GM19324 (cell line): ENCODE results near the gene KNDC1.

Source experiments
- ATAC-seq: cut with Tn5 transposase; IDR thresholded peaks from one replicate; pipeline ENCODE4 v1.9.1; 2021; ENCODE audit warnings: mild to moderate bottlenecking, moderate library complexity; ENCODE audit not compliant: unreplicated experiment, low FRiP score

The KNDC1 gene

GRCh38 chr10:133203652-133204195 is 43.7 kb downstream of the KNDC1 start:
- no peak for ATAC-seq

- ATAC-seq: no peak
These were observed 44.4 kb downstream of the KNDC1 start for GRCh38 chr10:133204226-133205015.

GRCh38 chr10:133205146-133205545 is 45.1 kb downstream of the KNDC1 start:
- no peak for ATAC-seq

GRCh38 chr10:133206356-133207040 is 46.5 kb downstream of the KNDC1 start:
- no peak for ATAC-seq

GRCh38 chr10:133207041-133207600 is 47.1 kb downstream of the KNDC1 start:
- ATAC-seq: no peak

- ATAC-seq: no peak
These were observed 47.6 kb downstream of the KNDC1 start for GRCh38 chr10:133207627-133208026.

GRCh38 chr10:133208466-133208865 is 48.4 kb downstream of the KNDC1 start:
- ATAC-seq: no peak

- no peak for ATAC-seq
These were observed 49.1 kb downstream of the KNDC1 start for GRCh38 chr10:133209117-133209516.

- ATAC-seq: no peak
These were observed 49.6 kb downstream of the KNDC1 start for GRCh38 chr10:133209641-133210040.

- no peak for ATAC-seq
These were observed 50.5 kb downstream of the KNDC1 start for GRCh38 chr10:133210398-133211140.

GRCh38 chr10:133211141-133211830 is 51.3 kb downstream of the KNDC1 start:
- no peak for ATAC-seq

GRCh38 chr10:133211959-133212852 is 52.2 kb downstream of the KNDC1 start:
- ATAC-seq: no peak

- ATAC-seq: no peak
These were observed 53.0 kb downstream of the KNDC1 start for GRCh38 chr10:133212853-133213494.

GRCh38 chr10:133213641-133214467 is 53.8 kb downstream of the KNDC1 start:
- no peak for ATAC-seq

GRCh38 chr10:133214468-133215410 is 54.7 kb downstream of the KNDC1 start:
- ATAC-seq: no peak

GRCh38 chr10:133215586-133215985 is 55.6 kb downstream of the KNDC1 start:
- no peak for ATAC-seq

GRCh38 chr10:133216776-133217175 is 56.8 kb downstream of the KNDC1 start:
- no peak for ATAC-seq
